ENCODE measurements around the gene RPS21. TPM values are rescaled to one million over a fixed set of nuclear protein-coding genes. Genes with fewer than 3 reads are reported as not detected.

The RPS21 gene
- total and polyA plus RNA-seq, 2 of the 4 experiments (the other 2 are of a cell fraction), result 2,710 to 4,298 TPM

- H4K5ac ChIP-seq (ENCODE audit: low read depth, low read length), result no peak overlapping the region
- no peak overlapping the region for H2BK15ac ChIP-seq (ENCODE audit: low read depth, low read length)
- WGBS, 2 experiments (ENCODE audit: extremely low coverage in 2 of 2, insufficient read length in 1 of 2), result 100% methylated on average over 2 of the region's 9 CpGs; no CpG with 5 or more reads in 1 of the 2 experiments
- H3K14ac ChIP-seq (replicated peaks; ENCODE audit: low read depth, low read length), result no peak overlapping the region
- H3K4ac ChIP-seq (ENCODE audit: low read depth, low read length), result no peak overlapping the region
- no peaks in the 10 kb centered on the region for H3K9me1 ChIP-seq (ENCODE audit: insufficient read depth, low read length)
- no peak overlapping the region for H3K18ac ChIP-seq (ENCODE audit: low read depth, low read length)
- H3K27me3 ChIP-seq (ENCODE audit: control insufficient read depth, insufficient read depth, low read length), result peaks cover 3% of the 10 kb centered on the region; the same call in 1 of the 2 replicates
- H3K4me2 ChIP-seq (ENCODE audit: low read depth, low read length), result no peak overlapping the region
- POLR2A ChIA-PET (ENCODE audit: unreplicated experiment), result no interaction called here
- peaks cover 1% of the 10 kb centered on the region; the same call in 1 of the 2 replicates for H3K36me3 ChIP-seq (ENCODE audit: control insufficient read depth, insufficient read depth, low read length)
- no peaks in the 10 kb centered on the region for H3K9me3 ChIP-seq (ENCODE audit: control insufficient read depth, insufficient read depth, low read length)
- H3K56ac ChIP-seq (ENCODE audit: extremely low read depth, insufficient read depth, low read length), result no peak overlapping the region
- dilution Hi-C loops (cut with HindIII; ENCODE audit: low sequenced_read_pairs, unreplicated experiment), result no loop called here
- TF ChIP-seq CTCF (conservative IDR thresholded peaks at IDR 0.05; ENCODE audit: low read depth, low read length), result no peak
- TF ChIP-seq POLR2A (IDR thresholded peaks at IDR 0.05; ENCODE audit: low read depth, low read length), result no peak
- TF ChIP-seq FOS (IDR thresholded peaks at IDR 0.05; ENCODE audit: low read depth, low read length), result no peak
- TF ChIP-seq MAFK (IDR thresholded peaks at IDR 0.05; ENCODE audit: low read depth, low read length), result no peak
- no peak for TF ChIP-seq ELK1 (IDR thresholded peaks at IDR 0.05; ENCODE audit: borderline replicate concordance, low read depth, low read length)
- TF ChIP-seq USF2 (IDR thresholded peaks at IDR 0.05; ENCODE audit: low read depth, low read length), result no peak
- no peak for TF ChIP-seq MAZ (IDR thresholded peaks at IDR 0.05; ENCODE audit: borderline replicate concordance, low read depth, low read length)
- TF ChIP-seq SMC3 (IDR thresholded peaks at IDR 0.05; ENCODE audit: low read depth, low read length), result no peak
- no peak for TF ChIP-seq NFE2L2 (IDR thresholded peaks at IDR 0.05; ENCODE audit: low read depth, low read length)
- no peak for TF ChIP-seq MXI1 (IDR thresholded peaks at IDR 0.05; ENCODE audit: borderline replicate concordance, low read depth, low read length)
- no peak for TF ChIP-seq RAD21 (IDR thresholded peaks at IDR 0.05; ENCODE audit: low read length)
- TF ChIP-seq RCOR1 (IDR thresholded peaks at IDR 0.05; ENCODE audit: insufficient replicate concordance, low read length), result no peak
- no peak for TF ChIP-seq CHD1 (IDR thresholded peaks at IDR 0.05; ENCODE audit: low read depth, low read length)
- no peak overlapping the region for H4K8ac ChIP-seq (ENCODE audit: low read depth in 2 of 2, low read length in 2 of 2)
- no peak overlapping the region for H2BK120ac ChIP-seq (ENCODE audit: low read depth, low read length)
- H3K4me1 ChIP-seq (ENCODE audit: control insufficient read depth, insufficient read depth, low read length), result peaks cover 6% of the 10 kb centered on the region; the same call in 1 of the 2 replicates
- H3K4me3 ChIP-seq (ENCODE audit: insufficient read depth, low read depth, low read length), result no peak overlapping the region
- DNase-seq (no peak), ATAC-seq (ENCODE audit: low read depth) (no peak)
- H2BK5ac ChIP-seq (ENCODE audit: low read depth, low read length, poor library complexity, severe bottlenecking), result no peak overlapping the region
- H3K9ac ChIP-seq (ENCODE audit: low read depth, low read length), result no peak overlapping the region
- no peak overlapping the region for H4K91ac ChIP-seq (ENCODE audit: insufficient read depth, low read depth, low read length)
- H3K79me1 ChIP-seq (ENCODE audit: low read depth in 1 of 2, low read length in 2 of 2), result peaks cover 10 to 17% of the 10 kb centered on the region in 2 experiments; a peak in 2 of 4 replicates
- no TSS peak for BruUV-seq (replicated peaks)
- CTCF ChIA-PET, result no interaction called here
- no peak overlapping the region for H2BK20ac ChIP-seq (ENCODE audit: low read depth, low read length)
- H2AK9ac ChIP-seq (replicated peaks; ENCODE audit: low read depth, low read length, poor library complexity), result no peak overlapping the region
- no peak overlapping the region for H3K23ac ChIP-seq (ENCODE audit: low read depth, low read length)
- H2AFZ ChIP-seq (replicated peaks; ENCODE audit: low read length, poor library complexity), result peak overlapping the region; percentile 49
- no peak overlapping the region for H3K27ac ChIP-seq (ENCODE audit: insufficient read depth, low read length)
- intact Hi-C loops (cut with micrococcal nuclease), result no loop called here
- H4K20me1 ChIP-seq (ENCODE audit: insufficient read depth, low read length), result peaks cover 8% of the 10 kb centered on the region; the same call in 1 of the 2 replicates
- no peak overlapping the region for H2AK5ac ChIP-seq (ENCODE audit: low read depth, low read length)
- in situ Hi-C loops (cut with MboI; ENCODE audit: low sequenced_read_pairs), result no loop called here
These were observed 17.3 kb downstream of the RPS21 start for GRCh38 chr20:62404112-62404665.

Data from IMR-90 (cell line).